Mesenteric fat pad (tissue), 1 donor: ENCODE measurements around the gene ZDHHC24. TPM values are rescaled to one million over a fixed set of nuclear protein-coding genes. Genes with fewer than 3 reads are reported as not detected.

Experiments used
- DNase-seq: peaks from one replicate; pipeline ENCODE4 v3.0.0-alpha.2; 2020; ENCODE audit warnings: low spot score
- total RNA-seq: library from RNA; stranded (reverse); fragmentation: NEBNext Ultra II Directional; extraction: Animal tissue kit (Norgen Biotek cat#: 25700); gene quantifications from one replicate; pipeline ENCODE4 v1.2.1, GENCODE V29; 2021
- donor health status: DM: yes; HTN: yes; CAD: no.

Gene ZDHHC24
- total RNA-seq, 1 donor from 2014 or later, result 14.1 TPM

DNA sequence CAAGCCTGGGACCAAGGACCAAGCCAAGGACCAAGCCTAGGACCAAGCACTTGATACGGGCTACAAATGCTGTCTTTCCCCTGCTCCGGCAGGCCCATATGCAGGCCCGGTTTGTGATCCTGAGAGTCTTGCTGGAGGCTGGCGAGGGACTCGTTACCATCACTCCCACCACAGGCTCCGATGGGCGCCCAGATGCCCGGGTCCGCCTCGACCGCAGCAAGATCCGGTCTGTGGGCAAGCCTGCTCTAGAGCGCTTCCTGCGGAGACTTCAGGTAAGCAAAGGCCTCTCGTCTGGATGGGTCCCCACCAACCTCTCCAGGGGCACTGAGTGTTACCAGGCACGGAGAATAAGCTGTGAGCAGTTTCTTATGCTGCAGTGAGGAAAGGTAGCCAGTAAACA is 48.6 kb downstream of the ZDHHC24 start:
- no peak for DNase-seq

- no peak for DNase-seq
Observed at GRCh38 chr11:66495401-66495854, 50.4 kb downstream of the ZDHHC24 start.

DNA sequence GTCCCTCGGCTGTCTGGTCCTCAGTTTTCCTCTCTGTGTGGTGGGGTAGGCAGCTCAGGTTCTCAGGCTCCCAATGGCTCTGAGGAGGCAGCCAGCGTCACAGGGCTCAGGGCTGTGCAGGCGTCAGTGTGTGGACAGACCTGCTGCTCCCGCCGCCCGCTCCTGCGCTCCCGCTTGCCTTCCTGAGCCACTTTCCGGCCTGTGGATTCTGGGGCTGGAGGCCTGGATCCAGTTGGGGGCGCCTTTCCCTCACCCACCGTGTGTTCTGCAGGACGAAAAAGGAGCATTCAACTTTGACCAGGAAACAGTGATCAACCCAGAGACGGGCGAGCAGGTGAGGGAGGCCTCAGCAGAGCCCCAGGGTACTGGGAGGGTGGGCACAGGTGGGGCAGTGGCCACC is 50.9 kb downstream of the ZDHHC24 start:
- no peak for DNase-seq

GRCh38 chr11:66494458-66494857 is 51.4 kb downstream of the ZDHHC24 start:
- DNase-seq, result no peak

GRCh38 chr11:66493130-66493529 is 52.7 kb downstream of the ZDHHC24 start:
- no peak for DNase-seq

- DNase-seq, result no peak
Observed at GRCh38 chr11:66492161-66492865, 53.5 kb downstream of the ZDHHC24 start.

GRCh38 chr11:66491315-66491935 is 54.4 kb downstream of the ZDHHC24 start:
- no peak for DNase-seq

- DNase-seq, result no peak
Observed at GRCh38 chr11:66489636-66490035, 56.2 kb downstream of the ZDHHC24 start.

- no peak for DNase-seq
Observed at GRCh38 chr11:66488957-66489356, 56.9 kb downstream of the ZDHHC24 start.

DNA sequence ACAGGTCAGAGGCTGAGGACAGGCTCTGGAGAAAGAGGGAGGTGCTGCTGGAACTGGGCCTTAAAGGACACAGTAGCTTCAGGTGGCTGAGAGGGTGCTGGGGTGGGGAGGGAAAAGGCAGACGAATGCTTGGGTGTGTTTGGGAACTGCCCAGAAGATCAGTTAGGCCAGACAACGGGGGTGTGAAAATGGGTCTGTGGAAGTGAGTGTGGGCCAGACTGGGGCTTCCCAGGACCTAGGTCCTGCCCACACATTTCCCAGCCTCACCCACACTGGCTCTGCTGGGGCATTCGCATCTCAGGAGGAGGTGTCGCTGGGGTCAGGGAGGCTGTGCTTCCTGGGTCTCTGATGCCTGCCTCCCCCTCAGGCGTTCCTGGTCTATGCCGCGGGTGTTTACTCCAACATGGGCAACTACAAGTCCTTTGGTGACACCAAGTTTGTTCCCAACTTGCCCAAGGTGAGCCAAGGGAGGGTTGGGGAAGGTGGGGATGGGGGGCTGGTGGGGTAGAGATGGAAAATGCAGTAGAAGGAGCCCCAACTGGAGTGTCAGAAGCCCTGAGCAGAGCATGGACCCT is 61.0 kb downstream of the ZDHHC24 start:
- no peak for DNase-seq

GRCh38 chr11:66480117-66480938 is 65.5 kb downstream of the ZDHHC24 start, which contains the start of gene DPP3:
Gene DPP3 (plus strand): TSS chr11:66480434. CDS start chr11:66482201, 1,767 bp downstream.
- DNase-seq, result peak; percentile 99

- DNase-seq, result no peak
Observed at GRCh38 chr11:66479394-66480116, 66.3 kb downstream of the ZDHHC24 start.

GRCh38 chr11:66478729-66479393 is 67.0 kb downstream of the ZDHHC24 start:
- DNase-seq, result no peak

- DNase-seq, result no peak
Observed at GRCh38 chr11:66477263-66478201, 68.3 kb downstream of the ZDHHC24 start.

DNA sequence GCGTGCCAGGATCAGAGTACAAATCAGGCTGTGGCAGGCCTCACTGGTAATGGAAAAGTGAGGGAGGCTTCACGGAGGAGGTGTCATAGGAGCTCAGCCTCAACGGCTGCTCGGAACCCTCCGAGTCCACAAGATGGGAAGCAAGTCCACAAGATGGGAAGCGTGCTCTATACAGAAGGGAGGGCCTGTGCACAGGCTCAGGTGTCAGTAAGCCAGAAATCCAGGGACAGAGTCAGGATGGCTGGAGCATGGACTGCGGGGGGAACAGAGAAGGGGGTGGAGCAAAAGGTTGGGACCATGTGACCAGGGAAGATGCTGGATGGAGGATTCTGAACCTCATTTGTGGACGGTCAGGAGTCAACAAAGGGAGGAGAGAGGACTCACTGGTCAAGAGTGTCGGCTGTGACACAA is 69.0 kb downstream of the ZDHHC24 start:
- no peak for DNase-seq

DNA sequence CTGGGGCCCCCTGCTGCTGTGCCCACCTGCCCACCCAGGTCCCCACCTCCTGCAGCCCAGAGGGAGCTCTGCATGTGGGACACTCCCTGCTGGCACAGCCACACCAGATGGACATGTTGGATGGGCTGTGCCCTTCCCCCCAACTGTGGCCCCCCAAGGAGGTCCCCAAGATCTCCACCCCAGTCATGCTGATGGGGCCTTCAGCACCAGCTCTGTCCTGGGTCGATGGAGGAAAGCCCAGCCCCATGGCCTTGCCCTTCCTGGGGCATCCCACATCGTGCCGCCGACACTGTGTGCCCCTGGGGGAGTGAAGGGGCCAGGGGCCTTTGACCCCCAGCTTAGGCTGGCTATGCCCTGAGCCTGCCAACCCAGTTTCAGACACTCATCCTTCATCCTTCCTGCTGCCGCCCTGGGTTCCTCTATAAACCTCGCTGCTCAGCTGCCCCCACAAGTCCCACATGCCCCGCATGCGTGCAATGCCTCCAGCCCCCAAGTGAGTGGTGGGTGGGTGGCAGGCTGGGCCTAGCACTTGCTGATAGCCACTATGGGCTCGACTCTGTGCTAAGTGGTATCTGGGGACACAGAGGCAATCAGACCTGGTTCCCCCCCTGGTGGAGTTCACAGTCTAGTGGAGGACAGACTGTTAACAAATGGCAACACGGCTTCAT is 69.5 kb downstream of the ZDHHC24 start:
- DNase-seq, result no peak

DNA sequence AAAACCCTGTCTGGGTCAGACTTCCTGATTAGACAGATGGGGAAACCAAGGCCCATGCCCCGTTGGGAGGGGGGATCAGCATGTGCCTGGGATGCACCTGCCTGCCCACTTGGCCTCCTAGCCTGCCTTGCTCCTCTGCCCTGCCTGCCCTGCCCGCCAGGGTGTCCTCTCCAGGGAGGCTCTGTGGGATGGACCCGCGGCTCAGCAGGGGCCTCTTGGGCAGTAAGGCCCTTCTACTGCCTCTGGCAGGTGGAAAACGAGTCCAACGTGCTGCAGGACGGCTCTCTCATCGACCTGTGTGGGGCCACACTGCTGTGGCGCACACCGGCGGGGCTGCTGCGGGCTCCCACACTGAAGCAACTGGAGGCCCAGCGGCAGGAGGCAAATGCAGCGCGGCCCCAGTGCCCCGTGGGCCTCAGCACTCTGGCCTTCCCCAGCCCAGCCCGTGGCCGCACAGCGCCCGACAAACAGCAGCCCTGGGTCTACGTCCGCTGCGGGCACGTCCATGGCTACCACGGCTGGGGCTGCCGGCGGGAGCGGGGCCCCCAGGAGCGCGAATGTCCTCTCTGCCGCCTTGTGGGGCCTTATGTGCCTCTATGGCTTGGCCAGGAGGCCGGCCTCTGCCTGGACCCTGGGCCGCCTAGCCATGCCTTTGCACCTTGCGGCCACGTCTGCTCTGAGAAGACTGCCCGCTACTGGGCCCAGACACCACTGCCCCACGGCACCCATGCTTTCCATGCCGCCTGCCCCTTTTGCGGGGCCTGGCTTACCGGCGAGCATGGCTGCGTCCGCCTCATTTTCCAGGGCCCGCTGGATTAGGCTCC is 70.3 kb downstream of the ZDHHC24 start:
- DNase-seq, result no peak
